ENCODE results near the gene MCF2. TPM values are rescaled to one million over a fixed set of nuclear protein-coding genes. Genes with fewer than 3 reads are reported as not detected.

The MCF2 gene, protein sequence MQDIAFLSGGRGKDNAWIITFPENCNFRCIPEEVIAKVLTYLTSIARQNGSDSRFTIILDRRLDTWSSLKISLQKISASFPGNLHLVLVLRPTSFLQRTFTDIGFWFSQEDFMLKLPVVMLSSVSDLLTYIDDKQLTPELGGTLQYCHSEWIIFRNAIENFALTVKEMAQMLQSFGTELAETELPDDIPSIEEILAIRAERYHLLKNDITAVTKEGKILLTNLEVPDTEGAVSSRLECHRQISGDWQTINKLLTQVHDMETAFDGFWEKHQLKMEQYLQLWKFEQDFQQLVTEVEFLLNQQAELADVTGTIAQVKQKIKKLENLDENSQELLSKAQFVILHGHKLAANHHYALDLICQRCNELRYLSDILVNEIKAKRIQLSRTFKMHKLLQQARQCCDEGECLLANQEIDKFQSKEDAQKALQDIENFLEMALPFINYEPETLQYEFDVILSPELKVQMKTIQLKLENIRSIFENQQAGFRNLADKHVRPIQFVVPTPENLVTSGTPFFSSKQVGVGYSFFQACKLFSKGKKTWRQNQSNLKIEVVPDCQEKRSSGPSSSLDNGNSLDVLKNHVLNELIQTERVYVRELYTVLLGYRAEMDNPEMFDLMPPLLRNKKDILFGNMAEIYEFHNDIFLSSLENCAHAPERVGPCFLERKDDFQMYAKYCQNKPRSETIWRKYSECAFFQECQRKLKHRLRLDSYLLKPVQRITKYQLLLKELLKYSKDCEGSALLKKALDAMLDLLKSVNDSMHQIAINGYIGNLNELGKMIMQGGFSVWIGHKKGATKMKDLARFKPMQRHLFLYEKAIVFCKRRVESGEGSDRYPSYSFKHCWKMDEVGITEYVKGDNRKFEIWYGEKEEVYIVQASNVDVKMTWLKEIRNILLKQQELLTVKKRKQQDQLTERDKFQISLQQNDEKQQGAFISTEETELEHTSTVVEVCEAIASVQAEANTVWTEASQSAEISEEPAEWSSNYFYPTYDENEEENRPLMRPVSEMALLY
- 0.03 to 0.06 TPM in 2 of 5 replicates, not detected in the others for total RNA-seq (2022; extraction: Qiagen RNA extraction; ENCODE audit: low read depth)

DNA sequence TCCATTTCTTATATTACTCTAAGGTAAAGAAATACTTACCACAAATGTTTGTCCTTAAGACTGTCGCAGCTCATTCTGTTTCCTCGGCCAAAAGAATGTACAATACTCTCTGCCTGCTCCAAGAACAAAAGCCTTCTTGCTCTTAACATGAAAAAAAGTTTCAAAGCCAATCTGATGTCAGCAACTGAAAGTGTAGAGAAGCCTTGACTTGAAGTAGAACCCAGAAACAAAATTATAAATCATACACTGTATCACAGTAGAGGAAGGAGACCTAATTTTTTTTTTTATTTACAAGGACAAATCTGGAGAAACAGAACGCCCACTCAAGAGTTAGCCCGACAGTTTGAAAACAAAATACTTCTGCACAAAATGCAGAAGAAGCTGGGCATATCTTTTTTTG, at the start of gene MCF2:
TSS of gene MCF2 (minus strand) at position 101 of the 400 bp plus-strand sequence. CDS start 56,423 bp downstream, outside the sequence.

Other genes starting within 250 kb of the MCF2 start
- not detected in 5 replicates for gene F9, start 177.4 kb downstream of the MCF2 start, total RNA-seq (2022; extraction: Qiagen RNA extraction; ENCODE audit: low read depth)
- 10.3 to 18.1 TPM (median 10.8 TPM) in 5 replicates for gene ATP11C, start 224.9 kb upstream of the MCF2 start, total RNA-seq (2022; extraction: Qiagen RNA extraction; ENCODE audit: low read depth)

All from A549 treated with CpdA at 1 μM for 4 hours (cell line).